Hepatocyte (in vitro differentiated cells): Measurements from ENCODE around the gene MGLL. TPM values are rescaled to one million over a fixed set of nuclear protein-coding genes. Genes with fewer than 3 reads are reported as not detected.

Experiments
- DNase-seq: peaks from one replicate; pipeline ENCODE4 v3.0.0-alpha.2; 2016; ENCODE audit warnings: low spot score
- H2AFZ ChIP-seq: fragments of 200-600 bp; sonication (generic); 2 replicates; pipeline ENCODE4 v1.6.0; 2016; ENCODE audit warnings: antibody characterized with exemption, mild to moderate bottlenecking
- H3K27ac ChIP-seq: fragments of 200-600 bp; sonication (generic); 2 replicates; pipeline ENCODE4 v1.5.1; 2016; ENCODE audit warnings: mild to moderate bottlenecking
- H3K27me3 ChIP-seq: fragments of 200-600 bp; sonication (generic); 2 replicates; pipeline ENCODE4 v1.6.1; 2016
- H3K36me3 ChIP-seq: fragments of 200-600 bp; sonication (generic); replicated peaks from 2 replicates; pipeline ENCODE4 v1.5.1; 2016; ENCODE audit warnings: low read depth; ENCODE audit not compliant: insufficient read depth
- H3K4me1 ChIP-seq: fragments of 200-600 bp; sonication (generic); 2 replicates; pipeline ENCODE4 v1.5.1; 2016; ENCODE audit warnings: mild to moderate bottlenecking, moderate library complexity; ENCODE audit not compliant: insufficient read depth
- H3K4me2 ChIP-seq: fragments of 200-600 bp; sonication (generic); 2 replicates; pipeline ENCODE4 v1.6.0; 2016
- H3K4me3 ChIP-seq: fragments of 200-600 bp; sonication (generic); 2 replicates; pipeline ENCODE4 v1.5.1; 2016; ENCODE audit warnings: mild to moderate bottlenecking
- H3K79me2 ChIP-seq: fragments of 200-600 bp; sonication (generic); 2 replicates; pipeline ENCODE4 v1.6.0; 2017; ENCODE audit warnings: mild to moderate bottlenecking
- H3K9me2 ChIP-seq: fragments of 200-600 bp; sonication (generic); replicated peaks from 2 replicates; pipeline ENCODE4 v1.6.0; 2017; ENCODE audit warnings: mild to moderate bottlenecking; ENCODE audit not compliant: insufficient read depth
- H3K9me3 ChIP-seq: fragments of 200-600 bp; sonication (generic); 2 replicates; pipeline ENCODE4 v1.5.1; 2016; ENCODE audit warnings: low read depth, mild to moderate bottlenecking
- H4K20me1 ChIP-seq: fragments of 200-600 bp; sonication (generic); 2 replicates; pipeline ENCODE4 v1.6.0; 2016; ENCODE audit warnings: mild to moderate bottlenecking; ENCODE audit not compliant: insufficient read depth, poor library complexity, severe bottlenecking
- CTCF ChIP-seq: fragments of 200-600 bp; sonication (generic); IDR thresholded peaks from 2 replicates; pipeline ENCODE4 v1.5.1; 2016; ENCODE audit warnings: antibody characterized with exemption, mild to moderate bottlenecking; ENCODE audit not compliant: poor library complexity
- EZH2 ChIP-seq: fragments of 200-600 bp; sonication (generic); IDR thresholded peaks from 2 replicates; pipeline ENCODE4 v1.6.1; 2016; ENCODE audit warnings: antibody characterized with exemption, mild to moderate bottlenecking, borderline replicate concordance
- EZH2phosphoT487 ChIP-seq: fragments of 200-600 bp; sonication (generic); IDR thresholded peaks from one replicate; pipeline ENCODE4 v1.6.1; 2018; ENCODE audit warnings: antibody characterized with exemption, mild to moderate bottlenecking, low read depth, moderate library complexity; ENCODE audit not compliant: unreplicated experiment, severe bottlenecking
- WGBS: methylation state at CpG from one replicate; pipeline ENCODE4 v1.1.6; 2016; ENCODE audit warnings: low lambda C conversion rate; ENCODE audit errors: missing lambda C conversion rate; 5-methylcytosine and 5-hydroxymethylcytosine counted together
- polyA plus RNA-seq: library from polyadenylated mRNA; unstranded; fragments of >200 nt; fragmentation: Nextera tagmentation; extraction: Ambion mirVana; gene quantifications from 2 replicates; pipeline ENCODE4 v1.2.1, GENCODE V29; 2016
- total RNA-seq: library from RNA; depleted of rRNA; stranded (reverse); fragments of >200 nt; gene quantifications from 2 replicates; pipeline ENCODE4 v1.2.3, GENCODE V29; 2014

Gene MGLL
- total and polyA plus RNA-seq, 2 experiments from 2014 or later, result 7.3 to 21.4 TPM

DNA sequence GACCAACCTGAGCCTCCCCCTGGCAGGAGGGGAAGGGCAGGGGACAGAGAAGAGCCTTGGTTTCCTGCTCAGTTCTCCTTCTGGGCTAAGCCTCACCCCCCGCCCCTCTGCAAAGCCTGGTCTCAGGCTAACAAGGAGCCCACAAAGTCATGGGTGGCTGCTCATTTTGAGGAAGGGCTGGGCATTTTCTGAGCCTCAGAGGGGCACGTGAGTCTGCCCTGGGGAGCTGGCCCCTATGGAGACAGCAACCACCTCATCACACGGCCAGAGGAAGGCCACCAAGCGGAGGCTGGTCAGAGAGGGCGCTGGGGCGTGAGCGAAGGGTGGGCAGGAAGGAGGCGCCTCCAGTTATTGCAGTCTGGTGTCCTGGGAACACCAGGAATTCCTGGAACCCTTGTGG, 130.8 kb downstream of the MGLL start:
- TF ChIP-seq EZH2phosphoT487 (no peak), CTCF (no peak), EZH2 (no peak)
- Histone ChIP-seq H3K27me3 (no peaks in the 10 kb centered on the region), H4K20me1 (no peaks in the 10 kb centered on the region), H3K4me3 (no peak overlapping the region), H3K36me3 (no peaks in the 10 kb centered on the region), H2AFZ (no peak overlapping the region), H3K4me2 (no peak overlapping the region), H3K4me1 (peaks cover 23% of the 10 kb centered on the region), H3K27ac (no peak overlapping the region), H3K79me2 (no peaks in the 10 kb centered on the region), H3K9me3 (no peaks in the 10 kb centered on the region), H3K9me2 (no peaks in the 10 kb centered on the region)
- no peak for DNase-seq
- WGBS, result 93% methylated on average over 8 of the region's 8 CpGs

- H3K79me2 ChIP-seq, result no peaks in the 10 kb centered on the region
- no peak overlapping the region for H3K4me2 ChIP-seq
- TF ChIP-seq EZH2phosphoT487 (no peak), CTCF (peak; percentile 55)
- no peaks in the 10 kb centered on the region for H4K20me1 ChIP-seq
- no peaks in the 10 kb centered on the region for H3K36me3 ChIP-seq
- peaks cover 21% of the 10 kb centered on the region for H3K4me1 ChIP-seq
- 91% methylated on average over 4 of the region's 4 CpGs for WGBS
- H3K9me3 ChIP-seq, result no peaks in the 10 kb centered on the region
- no peaks in the 10 kb centered on the region for H3K27me3 ChIP-seq
- H2AFZ ChIP-seq, result no peak overlapping the region
- H3K4me3 ChIP-seq, result no peak overlapping the region
- no peaks in the 10 kb centered on the region for H3K9me2 ChIP-seq
- peak; percentile 73 for DNase-seq
- no peak overlapping the region for H3K27ac ChIP-seq
Observed at GRCh38 chr3:127690823-127691452, 131.4 kb downstream of the MGLL start.

DNA sequence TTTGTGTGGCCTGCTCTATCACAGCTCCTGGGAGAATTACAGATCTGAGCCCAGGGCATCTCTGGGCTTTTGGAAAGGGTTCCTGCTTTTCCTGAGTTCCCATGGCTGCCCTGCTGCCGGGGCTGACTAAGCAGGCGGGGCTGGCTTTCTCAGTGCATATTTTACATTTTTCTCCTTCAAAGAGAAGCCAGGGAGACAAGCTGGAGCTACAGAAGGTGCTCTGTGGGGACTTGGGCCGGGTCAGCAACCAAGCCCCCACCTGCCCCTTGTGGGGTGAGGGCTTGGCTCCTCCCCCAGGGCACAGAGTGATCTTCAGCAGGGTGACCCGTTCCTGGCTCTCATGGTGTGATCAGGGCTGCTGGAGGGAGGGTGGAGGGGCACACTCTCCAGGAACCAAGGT, 132.2 kb downstream of the MGLL start:
- H3K4me2 ChIP-seq, result no peak overlapping the region
- H3K27ac ChIP-seq, result peak overlapping the region; percentile 51
- TF ChIP-seq CTCF (no peak), EZH2phosphoT487 (no peak), EZH2 (no peak)
- DNase-seq, result peak; percentile 48
- H3K4me3 ChIP-seq, result no peak overlapping the region
- no peaks in the 10 kb centered on the region for H3K36me3 ChIP-seq
- H3K9me3 ChIP-seq, result no peaks in the 10 kb centered on the region
- H3K4me1 ChIP-seq, result peaks cover 21% of the 10 kb centered on the region
- H3K79me2 ChIP-seq, result no peaks in the 10 kb centered on the region
- no peaks in the 10 kb centered on the region for H3K9me2 ChIP-seq
- H2AFZ ChIP-seq, result no peak overlapping the region
- WGBS, result 26% methylated on average over 4 of the region's 4 CpGs
- H4K20me1 ChIP-seq, result no peaks in the 10 kb centered on the region
- no peaks in the 10 kb centered on the region for H3K27me3 ChIP-seq
